GM12878 (cell line): ENCODE data around the gene AP3S1.

ENCODE experiments used
- BCL3 ChIP-seq: IDR thresholded peaks from 2 replicates; pipeline ENCODE4 v1.6.1; 2011; ENCODE audit warnings: borderline replicate concordance, low read depth, mild to moderate bottlenecking, moderate library complexity, low read length; ENCODE audit not compliant: insufficient read depth, poor library complexity, severe bottlenecking
- CEBPB ChIP-seq, 2 experiments: fragments of 150-350 bp in 1 of 2; IDR thresholded peaks; 2 replicates each; pipeline ENCODE4 v1.6.1; 2012 to 2014; ENCODE audit warnings: low read depth in 2 of 2, low read length in 2 of 2, borderline replicate concordance in 1 of 2, inconsistent platforms in 1 of 2
- CTCF ChIP-seq, 3 experiments: IDR thresholded peaks in 2 of 3; conservative IDR thresholded peaks in 1 of 3; 2 replicates each; pipeline ENCODE4 v1.5.1; 2011; ENCODE audit warnings: low read depth in 3 of 3, low read length in 3 of 3, mild to moderate bottlenecking in 3 of 3, control low read depth in 2 of 3, moderate library complexity in 2 of 3, inconsistent platforms in 1 of 3, mixed read lengths in 1 of 3; ENCODE audit not compliant: control insufficient read depth in 2 of 3, insufficient read depth in 1 of 3; ENCODE audit errors: extremely low read depth in 1 of 3
- E4F1 ChIP-seq: fragments of 450-650 bp; IDR thresholded peaks from 2 replicates; pipeline ENCODE4 v1.6.1; 2018; ENCODE audit warnings: borderline replicate concordance, mild to moderate bottlenecking; ENCODE audit not compliant: partially characterized antibody
- EED ChIP-seq: sonication (generic); IDR thresholded peaks from 2 replicates; pipeline ENCODE4 v1.6.1; 2016; ENCODE audit warnings: antibody characterized with exemption, low read depth
- HDAC2 ChIP-seq: fragments of 200-600 bp; sonication (generic); IDR thresholded peaks from 2 replicates; pipeline ENCODE4 v1.6.1; 2017
- JUND ChIP-seq: IDR thresholded peaks from 2 replicates; pipeline ENCODE4 v1.6.1; 2012; ENCODE audit warnings: low read depth, mild to moderate bottlenecking, low read length, improper control_type of control experiment, moderate library complexity
- MAX ChIP-seq: IDR thresholded peaks from 2 replicates; pipeline ENCODE4 v1.6.1; 2012; ENCODE audit warnings: low read depth, low read length, improper control_type of control experiment
- NFYB ChIP-seq: IDR thresholded peaks from 2 replicates; pipeline ENCODE4 v1.6.1; 2011; ENCODE audit warnings: low read depth, mild to moderate bottlenecking, low read length, improper control_type of control experiment, moderate library complexity; ENCODE audit not compliant: insufficient read depth
- NKRF ChIP-seq: fragments of 450-650 bp; conservative IDR thresholded peaks from 2 replicates; pipeline ENCODE4 v1.6.1; 2017; ENCODE audit warnings: mild to moderate bottlenecking, moderate library complexity
- POLR2A ChIP-seq: IDR thresholded peaks from 2 replicates; pipeline ENCODE4 v1.6.1; 2011; ENCODE audit warnings: low read depth, mild to moderate bottlenecking, low read length
- RFX5 ChIP-seq: IDR thresholded peaks from 2 replicates; pipeline ENCODE4 v1.6.1; 2011; ENCODE audit warnings: low read depth, low read length, improper control_type of control experiment
- TCF12 ChIP-seq: IDR thresholded peaks from 2 replicates; pipeline ENCODE4 v1.6.1; 2011; ENCODE audit warnings: low read depth, mild to moderate bottlenecking, low read length
- ZZZ3 ChIP-seq: IDR thresholded peaks from 2 replicates; pipeline ENCODE4 v1.6.1; 2011; ENCODE audit warnings: low read depth; ENCODE audit not compliant: control insufficient read depth, insufficient read length

- TF ChIP-seq EED (no peak), CTCF (IDR thresholded peaks at IDR 0.05 in 2 of 3, conservative IDR thresholded peaks at IDR 0.05 in 1 of 3; ENCODE audit: control insufficient read depth in 2 of 3, extremely low read depth in 1 of 3, insufficient read depth in 1 of 3, low read depth in 3 of 3, low read length in 3 of 3) (no peak), RFX5 (no peak), E4F1 (no peak), NKRF (no peak), POLR2A (no peak), CEBPB (IDR thresholded peaks at IDR 0.05; ENCODE audit: borderline replicate concordance in 1 of 2, low read depth in 2 of 2, low read length in 2 of 2) (no peak), BCL3 (no peak), TCF12 (no peak), MAX (no peak), HDAC2 (no peak), JUND (no peak), ZZZ3 (no peak), NFYB (no peak)
Observed at GRCh38 chr5:115858396-115858795, 16.7 kb downstream of the AP3S1 start.
